ENCODE measurements around the gene KIF2A. TPM values are rescaled to one million over a fixed set of nuclear protein-coding genes. Genes with fewer than 3 reads are reported as not detected.

KIF2A gene
- polyA plus RNA-seq, 1 donor (not counting 4 experiments of a cell fraction or from before 2014, with no cell fraction given) = 34.8 TPM

DNA sequence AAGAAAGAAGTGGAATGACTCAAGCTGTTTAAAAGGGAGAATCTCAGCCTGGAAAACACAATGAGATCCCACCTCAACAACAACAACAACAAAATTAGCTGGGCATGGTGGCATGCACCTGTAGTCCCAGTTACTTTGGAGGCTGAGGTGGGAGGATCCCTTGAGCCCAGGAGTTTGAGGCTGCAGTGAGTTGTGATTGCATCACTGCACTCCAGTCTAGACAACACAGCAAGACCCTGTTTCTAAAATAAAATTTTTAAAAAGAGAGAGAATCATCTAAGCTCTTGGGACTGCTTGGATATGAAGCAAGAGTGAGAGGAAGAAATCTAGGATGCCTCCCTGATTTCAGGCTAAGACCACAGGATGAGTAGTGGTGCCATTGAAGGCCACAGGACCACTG, 47.4 kb upstream of the KIF2A start:
- dilution Hi-C loops (cut with MboI; ENCODE audit: extremely low pct_ligation_motif_present, low sequenced_read_pairs) = no loop called here
- Histone ChIP-seq H3K4me2 (ENCODE audit: control insufficient read depth, extremely low read depth, insufficient read depth, low read depth, low read length) (no peak overlapping the region), H3K4me1 (ENCODE audit: control insufficient read depth, extremely low read depth, insufficient read depth, low read length) (peaks cover 5% of the 10 kb centered on the region)

DNA sequence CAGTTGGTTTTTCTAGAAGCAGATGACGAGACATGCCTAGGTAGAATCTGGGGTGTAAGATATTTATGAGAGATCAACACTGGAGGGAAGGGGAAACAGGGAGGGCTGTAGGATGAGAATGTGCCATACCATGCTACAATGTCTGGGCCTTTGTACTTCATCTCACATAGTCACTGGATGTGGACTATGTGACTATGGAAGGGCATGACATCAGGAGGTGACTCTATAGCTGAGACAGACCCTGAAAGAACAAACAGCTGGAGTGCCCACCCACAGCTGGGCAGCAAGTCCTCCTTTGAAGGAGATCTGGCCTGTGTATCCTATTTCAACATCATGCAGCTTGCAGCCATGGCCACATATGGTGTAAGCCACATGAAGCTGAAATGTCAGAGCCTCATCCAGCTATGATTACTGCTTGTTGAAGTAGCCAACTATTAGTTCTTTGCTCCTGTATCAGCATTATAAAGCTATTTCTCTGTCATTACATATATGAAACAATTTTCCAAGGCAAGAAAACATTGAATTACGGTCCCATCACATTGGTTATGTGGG, 46.2 kb upstream of the KIF2A start:
- no peaks in the 10 kb centered on the region for H3K79me2 ChIP-seq (ENCODE audit: control insufficient read depth, insufficient read depth, low read length)
- dilution Hi-C loops (cut with MboI; ENCODE audit: extremely low pct_ligation_motif_present, low sequenced_read_pairs) = no loop called here
- H3K9me1 ChIP-seq (ENCODE audit: control insufficient read depth, extremely low read depth, insufficient read depth, low read length) = no peaks in the 10 kb centered on the region
- no peak overlapping the region for H3K4me3 ChIP-seq (ENCODE audit: control insufficient read depth in 2 of 3, extremely low read depth in 1 of 3, insufficient read depth in 2 of 3, low read depth in 1 of 3, low read length in 3 of 3)
- no peak overlapping the region for H3K27ac ChIP-seq (ENCODE audit: control insufficient read depth, insufficient read depth, low read length)
- H2AFZ ChIP-seq (ENCODE audit: control insufficient read depth, low read length) = no peak overlapping the region
- H3K4me1 ChIP-seq (ENCODE audit: control insufficient read depth, extremely low read depth, insufficient read depth, low read length) = peaks cover 5% of the 10 kb centered on the region
- no peak for TF ChIP-seq EZH2 (IDR thresholded peaks at IDR 0.05; ENCODE audit: low read length)
- TF ChIP-seq, protein P1, sequence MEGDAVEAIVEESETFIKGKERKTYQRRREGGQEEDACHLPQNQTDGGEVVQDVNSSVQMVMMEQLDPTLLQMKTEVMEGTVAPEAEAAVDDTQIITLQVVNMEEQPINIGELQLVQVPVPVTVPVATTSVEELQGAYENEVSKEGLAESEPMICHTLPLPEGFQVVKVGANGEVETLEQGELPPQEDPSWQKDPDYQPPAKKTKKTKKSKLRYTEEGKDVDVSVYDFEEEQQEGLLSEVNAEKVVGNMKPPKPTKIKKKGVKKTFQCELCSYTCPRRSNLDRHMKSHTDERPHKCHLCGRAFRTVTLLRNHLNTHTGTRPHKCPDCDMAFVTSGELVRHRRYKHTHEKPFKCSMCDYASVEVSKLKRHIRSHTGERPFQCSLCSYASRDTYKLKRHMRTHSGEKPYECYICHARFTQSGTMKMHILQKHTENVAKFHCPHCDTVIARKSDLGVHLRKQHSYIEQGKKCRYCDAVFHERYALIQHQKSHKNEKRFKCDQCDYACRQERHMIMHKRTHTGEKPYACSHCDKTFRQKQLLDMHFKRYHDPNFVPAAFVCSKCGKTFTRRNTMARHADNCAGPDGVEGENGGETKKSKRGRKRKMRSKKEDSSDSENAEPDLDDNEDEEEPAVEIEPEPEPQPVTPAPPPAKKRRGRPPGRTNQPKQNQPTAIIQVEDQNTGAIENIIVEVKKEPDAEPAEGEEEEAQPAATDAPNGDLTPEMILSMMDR (optimal IDR thresholded peaks at IDR 0.05 in 1 of 3, IDR thresholded peaks at IDR 0.05 in 1 of 3, conservative IDR thresholded peaks at IDR 0.05 in 1 of 3; ENCODE audit: extremely low read depth in 1 of 3, insufficient read depth in 2 of 3, low read length in 3 of 3) = no peak
- no peak for DNase-seq (ENCODE audit: low read depth, low spot score)
- H3K36me3 ChIP-seq (ENCODE audit: control insufficient read depth in 2 of 2, extremely low read depth in 1 of 2, insufficient read depth in 2 of 2, low read length in 2 of 2) = no peaks in the 10 kb centered on the region
- no peak for FAIRE-seq
- H3K9ac ChIP-seq (ENCODE audit: control insufficient read depth, extremely low read depth, insufficient read depth, low read length) = no peak overlapping the region
- H3K4me2 ChIP-seq (ENCODE audit: control insufficient read depth, extremely low read depth, insufficient read depth, low read depth, low read length) = no peak overlapping the region
- H3K27me3 ChIP-seq (ENCODE audit: control insufficient read depth, extremely low read depth, insufficient read depth, low read length) = no peaks in the 10 kb centered on the region
- no peaks in the 10 kb centered on the region for H3K9me3 ChIP-seq (ENCODE audit: control insufficient read depth, low read depth, low read length)
- no peaks in the 10 kb centered on the region for H4K20me1 ChIP-seq (ENCODE audit: control insufficient read depth, extremely low read depth, insufficient read depth, low read length)

More for the DNA sequence above, 47.4 kb upstream of the KIF2A start:
- Histone ChIP-seq H3K9ac (ENCODE audit: control insufficient read depth, extremely low read depth, insufficient read depth, low read length) (no peak overlapping the region), H3K9me3 (ENCODE audit: control insufficient read depth, low read depth, low read length) (no peaks in the 10 kb centered on the region), H3K9me1 (ENCODE audit: control insufficient read depth, extremely low read depth, insufficient read depth, low read length) (no peaks in the 10 kb centered on the region), H3K79me2 (ENCODE audit: control insufficient read depth, insufficient read depth, low read length) (no peaks in the 10 kb centered on the region), H3K27me3 (ENCODE audit: control insufficient read depth, extremely low read depth, insufficient read depth, low read length) (no peaks in the 10 kb centered on the region), H3K36me3 (ENCODE audit: control insufficient read depth in 2 of 2, extremely low read depth in 1 of 2, insufficient read depth in 2 of 2, low read length in 2 of 2) (no peaks in the 10 kb centered on the region), H3K27ac (ENCODE audit: control insufficient read depth, insufficient read depth, low read length) (no peak overlapping the region), H4K20me1 (ENCODE audit: control insufficient read depth, extremely low read depth, insufficient read depth, low read length) (no peaks in the 10 kb centered on the region), H3K4me3 (ENCODE audit: control insufficient read depth in 2 of 3, extremely low read depth in 1 of 3, insufficient read depth in 2 of 3, low read depth in 1 of 3, low read length in 3 of 3) (no peak overlapping the region), H2AFZ (ENCODE audit: control insufficient read depth, low read length) (no peak overlapping the region)
- no peak for TF ChIP-seq EZH2 (IDR thresholded peaks at IDR 0.05; ENCODE audit: low read length)
- TF ChIP-seq, protein P1 (optimal IDR thresholded peaks at IDR 0.05 in 1 of 3, IDR thresholded peaks at IDR 0.05 in 1 of 3, conservative IDR thresholded peaks at IDR 0.05 in 1 of 3; ENCODE audit: extremely low read depth in 1 of 3, insufficient read depth in 2 of 3, low read length in 3 of 3) = no peak
- DNase-seq (ENCODE audit: low read depth, low spot score) (no peak), FAIRE-seq (no peak)
